CD4-positive, CD25-positive, alpha-beta regulatory T cell (primary cell): Measurements from ENCODE around the gene ALOX15. TPM values are rescaled to one million over a fixed set of nuclear protein-coding genes. Genes with fewer than 3 reads are reported as not detected.

Experiments
- polyA plus RNA-seq, 4 donors: library from polyadenylated mRNA; unstranded; fragments of 300-500 nt; fragmentation: Illumina TruSeq; gene quantifications; one replicate each; pipeline ENCODE4 v1.2.3, GENCODE V29; 2021
- total RNA-seq: library from RNA; stranded (reverse); gene quantifications from one replicate; pipeline ENCODE4 v1.2.3, GENCODE V29; 2022

ALOX15 gene
- total and polyA plus RNA-seq, 5 donors from 2014 or later: not detected

Other genes starting within 250 kb of the ALOX15 start
- 2.5 TPM for gene SPNS3, start 207.7 kb downstream of the ALOX15 start, total RNA-seq
- gene SPNS3, start 207.7 kb downstream of the ALOX15 start, polyA plus RNA-seq: 1 to 10 TPM; 4.5 to 8.8 (median 7.7) TPM
- 0.94 TPM for gene SPNS2, start 142.8 kb downstream of the ALOX15 start, total RNA-seq
- not detected for gene SPNS2, start 142.8 kb downstream of the ALOX15 start, polyA plus RNA-seq
- 59.3 TPM for gene MYBBP1A, start 86.3 kb downstream of the ALOX15 start, total RNA-seq
- 10 to 100 TPM in 2 of 4 donors, 1 to 10 TPM in 2; 7.7 to 13.6 (median 10.7) TPM for gene MYBBP1A, start 86.3 kb downstream of the ALOX15 start, polyA plus RNA-seq
- gene GGT6, start 81.1 kb downstream of the ALOX15 start, total RNA-seq: not detected
- not detected for gene GGT6, start 81.1 kb downstream of the ALOX15 start, polyA plus RNA-seq
- gene SMTNL2, start 57.1 kb downstream of the ALOX15 start, total RNA-seq: not detected
- not detected for gene SMTNL2, start 57.1 kb downstream of the ALOX15 start, polyA plus RNA-seq
- 51.9 TPM for gene PELP1, start 62.5 kb upstream of the ALOX15 start, total RNA-seq
- gene PELP1, start 62.5 kb upstream of the ALOX15 start, polyA plus RNA-seq: 1 to 10 TPM; 6.2 to 8.6 (median 7.8) TPM
- gene ARRB2, start 69.0 kb upstream of the ALOX15 start, total RNA-seq: 197 TPM
- gene ARRB2, start 69.0 kb upstream of the ALOX15 start, polyA plus RNA-seq: 10 to 100 TPM; 22.4 to 37.5 (median 28.9) TPM
- gene MED11, start 89.8 kb upstream of the ALOX15 start, total RNA-seq: 9.3 TPM
- 10 to 100 TPM; 40.0 to 46.8 (median 43.9) TPM for gene MED11, start 89.8 kb upstream of the ALOX15 start, polyA plus RNA-seq
- 1.0 TPM for gene ZMYND15, start 98.2 kb upstream of the ALOX15 start, total RNA-seq
- gene ZMYND15, start 98.2 kb upstream of the ALOX15 start, polyA plus RNA-seq: not detected
- gene CXCL16, start 98.2 kb upstream of the ALOX15 start, total RNA-seq: 7.3 TPM
- under 1 TPM in 3 of 4 donors, not detected in 1; 0.41 to 0.79 (median 0.45) TPM for gene CXCL16, start 98.2 kb upstream of the ALOX15 start, polyA plus RNA-seq
- not detected for gene TM4SF5, start 130.2 kb upstream of the ALOX15 start, total RNA-seq
- gene TM4SF5, start 130.2 kb upstream of the ALOX15 start, polyA plus RNA-seq: not detected
- gene VMO1, start 144.7 kb upstream of the ALOX15 start, total RNA-seq: not detected
- under 1 TPM in 1 of 4 donors, not detected in 3; 0.71 TPM for gene VMO1, start 144.7 kb upstream of the ALOX15 start, polyA plus RNA-seq
- 0.39 TPM for gene GLTPD2, start 147.3 kb upstream of the ALOX15 start, total RNA-seq
- gene GLTPD2, start 147.3 kb upstream of the ALOX15 start, polyA plus RNA-seq: under 1 TPM in 1 of 4 donors, not detected in 3; 0.43 TPM
- 64.7 TPM for gene PSMB6, start 154.5 kb upstream of the ALOX15 start, total RNA-seq
- 100 to 1,000 TPM; 281 to 354 (median 319) TPM for gene PSMB6, start 154.5 kb upstream of the ALOX15 start, polyA plus RNA-seq
- gene PLD2, start 165.5 kb upstream of the ALOX15 start, total RNA-seq: 36.4 TPM
- 1 to 10 TPM; 1.6 to 4.7 (median 1.9) TPM for gene PLD2, start 165.5 kb upstream of the ALOX15 start, polyA plus RNA-seq
- gene MINK1, start 191.7 kb upstream of the ALOX15 start, total RNA-seq: 235 TPM
- gene MINK1, start 191.7 kb upstream of the ALOX15 start, polyA plus RNA-seq: 10 to 100 TPM in 3 of 4 donors, 1 to 10 TPM in 1; 9.4 to 13.4 (median 11.6) TPM